Breast epithelium (tissue), 3 donors: Measurements from ENCODE around the gene BST1.

Source experiments
- POLR2A ChIP-seq: fragments of 450-650 bp; IDR thresholded peaks from one replicate; pipeline ENCODE4 v1.6.1; 2016; ENCODE audit warnings: antibody characterized with exemption, mild to moderate bottlenecking, moderate library complexity
- TF ChIP-seq, protein P1 (sequence below), 3 donors: fragments of 450-650 bp; IDR thresholded peaks; one replicate each; pipeline ENCODE4 v1.5.1; 2016 to 2017; ENCODE audit warnings: antibody characterized with exemption in 3 of 3, mild to moderate bottlenecking in 3 of 3, moderate library complexity in 3 of 3

DNA sequence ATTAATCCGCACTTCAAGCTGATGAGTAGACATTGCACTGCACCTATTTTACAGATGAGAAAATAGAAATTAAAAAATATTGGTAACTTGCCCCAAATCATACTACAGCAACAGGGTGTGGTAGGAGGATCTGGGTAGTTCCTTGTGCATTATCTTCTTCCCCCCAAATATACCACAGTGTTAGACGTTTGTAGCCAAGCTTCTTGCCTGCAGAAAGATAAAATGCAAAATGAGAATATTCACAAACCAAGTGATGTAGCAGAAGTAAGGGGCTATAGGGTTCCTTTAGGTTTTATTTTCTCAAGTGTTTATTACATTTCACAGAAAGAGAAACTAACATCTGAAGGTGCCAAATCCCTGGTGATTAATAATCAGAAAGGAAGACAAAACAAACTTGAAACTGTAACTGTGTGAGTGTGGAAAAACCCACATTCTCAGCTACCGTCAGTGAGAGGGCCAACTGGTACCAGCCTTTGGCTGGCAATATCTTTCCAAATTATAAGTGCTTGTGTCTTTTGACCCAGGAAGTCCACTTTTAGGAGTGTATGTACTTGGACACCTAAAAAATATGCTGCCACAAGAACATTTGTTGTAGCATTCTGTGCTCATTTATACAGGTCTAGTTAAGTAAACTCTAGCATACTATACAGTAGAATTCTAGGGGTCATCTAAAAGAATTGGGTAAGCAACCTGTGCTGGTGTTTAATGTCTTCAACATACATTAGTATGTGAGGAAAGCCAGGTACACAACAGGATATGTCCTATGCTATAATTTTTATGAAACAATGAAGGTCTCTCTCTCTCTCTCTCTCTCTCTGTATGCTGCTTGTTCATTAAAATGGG lies 68.6 kb downstream of the BST1 start:
- TF ChIP-seq, protein P1, sequence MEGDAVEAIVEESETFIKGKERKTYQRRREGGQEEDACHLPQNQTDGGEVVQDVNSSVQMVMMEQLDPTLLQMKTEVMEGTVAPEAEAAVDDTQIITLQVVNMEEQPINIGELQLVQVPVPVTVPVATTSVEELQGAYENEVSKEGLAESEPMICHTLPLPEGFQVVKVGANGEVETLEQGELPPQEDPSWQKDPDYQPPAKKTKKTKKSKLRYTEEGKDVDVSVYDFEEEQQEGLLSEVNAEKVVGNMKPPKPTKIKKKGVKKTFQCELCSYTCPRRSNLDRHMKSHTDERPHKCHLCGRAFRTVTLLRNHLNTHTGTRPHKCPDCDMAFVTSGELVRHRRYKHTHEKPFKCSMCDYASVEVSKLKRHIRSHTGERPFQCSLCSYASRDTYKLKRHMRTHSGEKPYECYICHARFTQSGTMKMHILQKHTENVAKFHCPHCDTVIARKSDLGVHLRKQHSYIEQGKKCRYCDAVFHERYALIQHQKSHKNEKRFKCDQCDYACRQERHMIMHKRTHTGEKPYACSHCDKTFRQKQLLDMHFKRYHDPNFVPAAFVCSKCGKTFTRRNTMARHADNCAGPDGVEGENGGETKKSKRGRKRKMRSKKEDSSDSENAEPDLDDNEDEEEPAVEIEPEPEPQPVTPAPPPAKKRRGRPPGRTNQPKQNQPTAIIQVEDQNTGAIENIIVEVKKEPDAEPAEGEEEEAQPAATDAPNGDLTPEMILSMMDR (IDR thresholded peaks at IDR 0.05) = no peak
- TF ChIP-seq POLR2A = no peak
